ENCODE results near the gene MYBBP1A.

DNA sequence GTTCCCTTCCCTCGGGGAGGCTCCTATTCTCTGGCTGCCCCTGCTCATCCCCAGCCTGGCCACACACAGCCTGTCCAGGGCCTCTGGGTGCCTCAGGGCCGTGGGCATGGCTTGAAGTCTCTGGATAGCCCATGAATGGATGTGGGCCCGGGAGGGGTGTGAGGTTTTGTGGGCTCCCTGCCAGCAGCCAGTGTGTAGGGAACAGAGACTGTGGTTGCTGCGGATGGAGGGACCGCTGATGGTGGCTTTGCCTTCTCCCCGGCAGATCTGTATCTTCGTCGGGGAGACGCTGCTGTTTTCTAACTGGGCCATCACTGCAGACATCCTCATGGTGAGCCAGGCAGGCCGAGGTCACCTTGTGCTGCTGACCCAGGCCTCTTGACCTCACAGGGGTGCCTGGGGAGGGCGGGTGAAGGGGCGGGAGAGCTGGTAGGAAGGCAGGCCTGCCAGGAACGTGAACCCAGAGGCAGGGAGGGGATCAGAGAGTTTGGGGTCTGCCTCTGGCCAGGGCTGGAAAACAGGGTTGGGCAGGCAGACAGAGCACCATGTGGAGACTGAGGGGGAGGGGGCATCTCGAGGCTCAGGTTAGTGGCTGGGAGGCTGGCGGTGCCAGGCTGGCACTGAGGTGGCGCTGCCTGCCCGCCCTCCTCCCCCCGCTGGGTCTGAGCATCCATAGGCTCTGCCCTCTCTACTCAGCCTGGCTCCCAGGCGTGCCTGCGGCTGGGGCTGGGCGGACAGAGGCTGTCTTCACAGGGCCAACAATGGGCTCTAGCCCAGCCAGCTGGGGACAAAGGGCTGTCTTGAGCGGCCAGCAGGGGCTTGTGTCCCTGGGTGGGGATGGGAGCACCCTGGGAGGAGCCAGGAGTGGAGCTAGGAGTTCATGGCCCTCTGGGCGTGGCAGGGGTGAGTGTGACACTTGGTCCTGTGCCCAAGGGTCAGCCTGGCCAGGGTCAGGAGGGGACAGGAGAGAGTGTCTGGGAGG lies 21.4 kb downstream of the MYBBP1A start:
- TF ChIP-seq EZH2 (IDR thresholded peaks at IDR 0.05; ENCODE audit: insufficient read depth, poor library complexity, severe bottlenecking) (no peak), EZH2phosphoT487 (IDR thresholded peaks at IDR 0.05; ENCODE audit: insufficient read depth, low read depth) (no peak)

Data from GM23248 (cell line).